GM12878 (cell line): ENCODE measurements around the gene NAT14. TPM values are rescaled to one million over a fixed set of nuclear protein-coding genes. Genes with fewer than 3 reads are reported as not detected.

Experiments
- ATAC-seq: fragments of 200-7000 bp; cut with Tn5 transposase; 3 replicates; pipeline ENCODE4 v1.9.1; 2020; ENCODE audit warnings: mild to moderate bottlenecking, moderate library complexity
- BruUV-seq: library from RNA; stranded (reverse); fragments of 400-500 nt; replicated peaks from 2 replicates; lab custom pipeline; 2021; lab: Mats Ljungman, UMichigan
- CTCF ChIA-PET: fragments of 300-600 bp; sonication (Branson Sonifier 250); formaldehyde crosslinking; extraction: SDS; loops from one replicate; lab custom pipeline; 2021; ENCODE audit warnings: inconsistent platforms; lab: Yijun Ruan, JAX
- POLR2A ChIA-PET: fragments of 350-600 bp; formaldehyde crosslinking; extraction: SDS; loops from one replicate; lab custom pipeline; 2021; ENCODE audit warnings: inconsistent platforms; lab: Charles Lee
- RAD21 ChIA-PET: fragments of 300-600 bp; sonication (Branson Sonifier 250); formaldehyde crosslinking; loops from one replicate; lab custom pipeline; 2023; ENCODE audit warnings: antibody characterized with exemption; ENCODE audit not compliant: unreplicated experiment; lab: Charles Lee
- SMC1A ChIA-PET: fragments of 300-600 bp; sonication (Branson Sonifier 250); formaldehyde crosslinking; loops from one replicate; lab custom pipeline; 2023; ENCODE audit not compliant: unreplicated experiment, uncharacterized antibody; lab: Charles Lee
- DNase-seq: peaks from one replicate; pipeline ENCODE4 v3.0.0-alpha.2; 2011; ENCODE audit warnings: low read depth, low spot score
- FAIRE-seq: peaks from 3 replicates; lab custom pipeline; 2011; peaks lifted over from hg19 to GRCh38; lab: Jason Lieb, UNC
- H2AFZ ChIP-seq: 2 replicates; pipeline ENCODE4 v1.6.0; 2011; ENCODE audit warnings: low read depth, low read length, control low read depth; ENCODE audit not compliant: control insufficient read depth
- H3K27ac ChIP-seq: 2 replicates; pipeline ENCODE4 v1.5.1; 2011; ENCODE audit warnings: control low read depth; ENCODE audit not compliant: control insufficient read depth, insufficient read depth
- H3K27me3 ChIP-seq, 2 experiments: replicated peaks in 1 of 2; 2 replicates each; pipeline versions ENCODE4 v1.6.0 to v1.6.1; 2011; ENCODE audit warnings: low read length in 1 of 2; ENCODE audit not compliant: control insufficient read depth in 2 of 2, insufficient read depth in 2 of 2
- H3K36me3 ChIP-seq, 2 experiments: 2 replicates each; pipeline ENCODE4 v1.5.1; 2011; ENCODE audit warnings: low read length in 1 of 2; ENCODE audit not compliant: control insufficient read depth in 2 of 2, insufficient read depth in 2 of 2
- H3K4me1 ChIP-seq: 2 replicates; pipeline ENCODE4 v1.6.1; 2011; ENCODE audit warnings: mild to moderate bottlenecking, low read length, moderate library complexity, mixed read lengths; ENCODE audit not compliant: control insufficient read depth, insufficient read depth
- H3K4me2 ChIP-seq: 2 replicates; pipeline ENCODE4 v1.6.0; 2011; ENCODE audit warnings: control low read depth; ENCODE audit not compliant: control insufficient read depth, insufficient read depth
- H3K4me3 ChIP-seq: fragments of 200-600 bp; sonication (generic); 2 replicates; pipeline ENCODE4 v1.5.1; 2016
- H3K79me2 ChIP-seq: 2 replicates; pipeline ENCODE4 v1.6.0; 2011; ENCODE audit warnings: low read length; ENCODE audit not compliant: control insufficient read depth, insufficient read depth
- H3K9ac ChIP-seq: 2 replicates; pipeline ENCODE4 v1.8.0; 2011; ENCODE audit warnings: low read length, control low read depth, mixed read lengths; ENCODE audit not compliant: control insufficient read depth, insufficient read depth
- H3K9me3 ChIP-seq: replicated peaks from 3 replicates; pipeline ENCODE4 v1.5.1; 2011; ENCODE audit warnings: mild to moderate bottlenecking, low read length; ENCODE audit not compliant: control insufficient read depth, insufficient read depth
- H4K20me1 ChIP-seq: 2 replicates; pipeline ENCODE4 v1.6.0; 2011; ENCODE audit not compliant: control insufficient read depth, insufficient read depth
- CEBPZ ChIP-seq: fragments of 150-350 bp; IDR thresholded peaks from 2 replicates; pipeline ENCODE4 v1.6.1; 2016; ENCODE audit warnings: low read depth, low read length
- ELK1 ChIP-seq: IDR thresholded peaks from 2 replicates; pipeline ENCODE4 v1.6.1; 2012; ENCODE audit warnings: low read depth, low read length, improper control_type of control experiment
- LARP7 ChIP-seq: fragments of 450-650 bp; IDR thresholded peaks from 2 replicates; pipeline ENCODE4 v1.6.1; 2017; ENCODE audit warnings: mild to moderate bottlenecking
- PKNOX1 ChIP-seq: fragments of 450-650 bp; IDR thresholded peaks from 2 replicates; pipeline ENCODE4 v1.6.1; 2016; ENCODE audit warnings: mild to moderate bottlenecking
- PRDM15 ChIP-seq: fragments of 450-650 bp; formaldehyde crosslinking; IDR thresholded peaks from 2 replicates; pipeline ENCODE4 v1.4.0; 2020; ENCODE audit warnings: mild to moderate bottlenecking, moderate library complexity
- RAD51 ChIP-seq: fragments of 450-650 bp; IDR thresholded peaks from 2 replicates; pipeline ENCODE4 v1.6.1; 2016; ENCODE audit warnings: moderate library complexity, mild to moderate bottlenecking, inconsistent platforms
- REST ChIP-seq: IDR thresholded peaks from 2 replicates; pipeline ENCODE4 v1.6.1; 2012; ENCODE audit warnings: mild to moderate bottlenecking, low read depth, low read length
- SMAD5 ChIP-seq: IDR thresholded peaks from 2 replicates; pipeline ENCODE4 v1.6.1; 2016; ENCODE audit warnings: antibody characterized with exemption, low read depth
- SRF ChIP-seq, 2 experiments: IDR thresholded peaks; 2 replicates each; pipeline ENCODE4 v1.6.1; 2011; ENCODE audit warnings: low read depth in 2 of 2, low read length in 2 of 2, mild to moderate bottlenecking in 1 of 2, moderate library complexity in 1 of 2
- SUZ12 ChIP-seq: fragments of 200-600 bp; sonication (generic); IDR thresholded peaks from one replicate; pipeline ENCODE4 v1.6.1; 2018; ENCODE audit warnings: antibody characterized with exemption, mild to moderate bottlenecking; ENCODE audit not compliant: unreplicated experiment
- WGBS: methylation state at CpG from one replicate; pipeline ENCODE4 v1.1.6; 2016; ENCODE audit warnings: low lambda C conversion rate; ENCODE audit not compliant: insufficient replicate concordance, insufficient coverage; ENCODE audit errors: missing lambda C conversion rate; 5-methylcytosine and 5-hydroxymethylcytosine counted together
- in situ Hi-C: fragments of 300-500 bp; cut with MboI; formaldehyde crosslinking; loops from 9 replicates; pipeline ENCODE4 v1.14.3; 2018; ENCODE audit warnings: mixed read lengths
- intact Hi-C: fragments of 100-400 bp; cut with micrococcal nuclease; formaldehyde crosslinking; loops from one replicate; pipeline ENCODE4 v1.14.2; 2022; ENCODE audit not compliant: unreplicated experiment
- polyA plus RNA-seq, 11 experiments: library from polyadenylated mRNA; depleted of rRNA in 4 of 11; unstranded in 6 of 11; stranded (reverse) in 5 of 11; fragments of >200 nt; fragmentation: Nextera tagmentation in 4 of 11; fragmentation: Illumina TruSeq in 1 of 11; extraction: Ambion mirVana in 4 of 11; extraction: Trizol in 1 of 11; gene quantifications; 1 replicate in 1 of 11; 2 replicates in 10 of 11; pipeline versions ENCODE4 v1.2.1 to v1.2.3, GENCODE V29; 2011 to 2016; ENCODE audit warnings: inconsistent platforms in 2 of 11, missing spikeins in 2 of 11, low read depth in 1 of 11
- total RNA-seq, 4 experiments: library from RNA; depleted of rRNA in 3 of 4; stranded (reverse); fragments of >200 nt in 3 of 4; fragmentation: Illumina TruSeq in 1 of 4; extraction: Trizol in 1 of 4; gene quantifications; 2 replicates each; pipeline versions ENCODE4 v1.2.1 to v1.2.3, GENCODE V29; 2013 to 2021

Gene NAT14
- total and polyA plus RNA-seq, 10 of the 15 experiments (the other 5 are each of a cell fraction or from before 2014, with no cell fraction given), result 0.87 to 23.6 (median 9.7) TPM

GRCh38 chr19:55468054-55468393 lies 17.0 kb upstream of the NAT14 start:
- ChIA-PET SMC1A (interaction anchor here (0.6 to 2.3 kb wide), 5 partner anchors 36 to 270 kb away, joined by 3 to 19 read pairs (median 5); partner anchors contain the start of genes NLRP9 and ZNF784), POLR2A (interaction anchor here (0.7 to 2.6 kb wide), 2 partner anchors 8 to 9 kb away, joined by 6 to 8 read pairs; partner anchors contain the start of gene ZNF628)
- TF ChIP-seq REST (no peak), SRF (IDR thresholded peaks at IDR 0.05; ENCODE audit: low read depth in 2 of 2, low read length in 2 of 2) (no peak), SUZ12 (no peak), CEBPZ (no peak), PRDM15 (CRISPR knock-in tag) (no peak), ELK1 (no peak), RAD51 (no peak), LARP7 (0 out of 2 replicates have a peak, but pooled peaks have one; percentile 47), PKNOX1 (0 out of 2 replicates have a peak, but pooled peaks have one; percentile 8), SMAD5 (no peak)

More at GRCh38 chr19:55468054-55468393, 17.0 kb upstream of the NAT14 start:
- Histone ChIP-seq H3K4me2 (no peak overlapping the region), H3K79me2 (no peaks in the 10 kb centered on the region), H3K36me3 (no peaks in the 10 kb centered on the region), H3K27me3 (no peaks in the 10 kb centered on the region), H3K4me3 (no peak overlapping the region), H3K9ac (no peak overlapping the region), H3K9me3 (no peaks in the 10 kb centered on the region), H3K27ac (no peak overlapping the region), H3K4me1 (no peaks in the 10 kb centered on the region), H4K20me1 (no peaks in the 10 kb centered on the region), H2AFZ (peak overlapping the region; percentile 20; the same call in 1 of the 2 replicates)
- no TSS peak for BruUV-seq
- ATAC-seq (no peak; the same call in 2 of the 3 replicates), FAIRE-seq (no peak), DNase-seq (no peak)
- RAD21 ChIA-PET, result interaction anchor here (0.8 to 2.8 kb wide), 5 partner anchors 30 to 157 kb away, joined by 3 to 34 read pairs (median 4); partner anchors contain the start of genes ZNF784 and ZNF865
- in situ Hi-C loops (no loop called here), intact Hi-C loops (loop anchor here (1.0 to 5.0 kb wide), 2 partner anchors 36 to 164 kb away; no protein-coding TSS in a partner anchor)
- CTCF ChIA-PET, result interaction anchor here (0.9 to 4.8 kb wide), 18 partner anchors 9 to 794 kb away, joined by 3 to 88 read pairs (median 6); partner anchors contain the start of genes KMT5C, NAT14 and ZNF628
- WGBS, result 0% methylated on average over 4 of the region's 4 CpGs
